ENCODE measurements around the gene RSRC1. TPM values are rescaled to one million over a fixed set of nuclear protein-coding genes. Genes with fewer than 3 reads are reported as not detected.

Gene RSRC1
- total and polyA plus RNA-seq, 2 donors (not counting 1 experiment from before 2014, with no cell fraction given) = 12.6 to 43.1 TPM

DNA sequence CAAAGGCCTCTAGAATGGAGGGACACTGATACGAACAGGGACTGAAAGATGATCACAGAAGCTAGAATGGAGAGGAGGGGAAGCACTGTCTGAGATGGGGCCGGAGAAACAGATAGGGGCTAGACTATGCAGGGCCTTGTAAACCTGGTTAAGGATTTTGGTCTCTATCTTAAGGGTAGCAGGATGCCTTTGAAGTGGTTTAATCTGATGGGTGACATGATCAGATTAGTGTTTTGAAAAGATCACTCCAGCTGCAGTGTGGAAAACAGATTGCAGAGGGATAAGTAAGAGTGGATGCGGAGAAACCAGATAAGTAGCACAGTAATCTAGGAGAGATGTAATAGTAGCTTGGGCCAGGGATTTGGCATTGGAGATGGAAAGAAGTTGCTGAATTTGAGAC lies 108.1 kb downstream of the RSRC1 start:
- no peak overlapping the region for H3K27ac ChIP-seq (ENCODE audit: insufficient read depth, low read length)
- H3K4me3 ChIP-seq (replicated peaks in 1 of 4; ENCODE audit: control extremely low read depth in 1 of 4, insufficient read depth in 1 of 4, low read depth in 3 of 4, low read length in 4 of 4) = no peak overlapping the region
- no peaks in the 10 kb centered on the region for H4K20me1 ChIP-seq (ENCODE audit: control insufficient read depth, extremely low read depth, insufficient read depth, low read length)
- no peaks in the 10 kb centered on the region for H3K36me3 ChIP-seq (ENCODE audit: control insufficient read depth, insufficient read depth, low read length)
- H3K27me3 ChIP-seq (ENCODE audit: control insufficient read depth, insufficient read depth, low read length) = no peaks in the 10 kb centered on the region
- H3K4me2 ChIP-seq (ENCODE audit: extremely low read depth, insufficient read depth, low read length) = no peak overlapping the region
- no peaks in the 10 kb centered on the region for H3K4me1 ChIP-seq (ENCODE audit: control insufficient read depth, extremely low read depth, insufficient read depth, low read length)
- H3K79me2 ChIP-seq (ENCODE audit: control insufficient read depth, insufficient read depth, low read length) = no peaks in the 10 kb centered on the region
- no peak overlapping the region for H2AFZ ChIP-seq (ENCODE audit: low read length)
- TF ChIP-seq, protein P1, sequence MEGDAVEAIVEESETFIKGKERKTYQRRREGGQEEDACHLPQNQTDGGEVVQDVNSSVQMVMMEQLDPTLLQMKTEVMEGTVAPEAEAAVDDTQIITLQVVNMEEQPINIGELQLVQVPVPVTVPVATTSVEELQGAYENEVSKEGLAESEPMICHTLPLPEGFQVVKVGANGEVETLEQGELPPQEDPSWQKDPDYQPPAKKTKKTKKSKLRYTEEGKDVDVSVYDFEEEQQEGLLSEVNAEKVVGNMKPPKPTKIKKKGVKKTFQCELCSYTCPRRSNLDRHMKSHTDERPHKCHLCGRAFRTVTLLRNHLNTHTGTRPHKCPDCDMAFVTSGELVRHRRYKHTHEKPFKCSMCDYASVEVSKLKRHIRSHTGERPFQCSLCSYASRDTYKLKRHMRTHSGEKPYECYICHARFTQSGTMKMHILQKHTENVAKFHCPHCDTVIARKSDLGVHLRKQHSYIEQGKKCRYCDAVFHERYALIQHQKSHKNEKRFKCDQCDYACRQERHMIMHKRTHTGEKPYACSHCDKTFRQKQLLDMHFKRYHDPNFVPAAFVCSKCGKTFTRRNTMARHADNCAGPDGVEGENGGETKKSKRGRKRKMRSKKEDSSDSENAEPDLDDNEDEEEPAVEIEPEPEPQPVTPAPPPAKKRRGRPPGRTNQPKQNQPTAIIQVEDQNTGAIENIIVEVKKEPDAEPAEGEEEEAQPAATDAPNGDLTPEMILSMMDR (conservative IDR thresholded peaks at IDR 0.05 in 1 of 2, IDR thresholded peaks at IDR 0.05 in 1 of 2; ENCODE audit: low read depth in 1 of 2, low read length in 2 of 2) = no peak
- no peak for TF ChIP-seq EZH2 (IDR thresholded peaks at IDR 0.05; ENCODE audit: low read length, missing control alignments)
- DNase-seq (ENCODE audit: low read depth in 2 of 2) = no peak
- no peaks in the 10 kb centered on the region for H3K9me3 ChIP-seq (ENCODE audit: control insufficient read depth, insufficient read depth, low read depth, low read length)
- H3K9ac ChIP-seq (ENCODE audit: insufficient read depth, low read length) = no peak overlapping the region

GRCh38 chr3:158220575-158220974 lies 110.7 kb downstream of the RSRC1 start:
- Histone ChIP-seq H2AFZ (ENCODE audit: low read length) (no peak overlapping the region), H3K4me3 (replicated peaks in 1 of 4; ENCODE audit: control extremely low read depth in 1 of 4, insufficient read depth in 1 of 4, low read depth in 3 of 4, low read length in 4 of 4) (no peak overlapping the region), H3K4me2 (ENCODE audit: extremely low read depth, insufficient read depth, low read length) (no peak overlapping the region), H3K27ac (ENCODE audit: insufficient read depth, low read length) (no peak overlapping the region), H3K9ac (ENCODE audit: insufficient read depth, low read length) (no peak overlapping the region), H3K4me1 (ENCODE audit: control insufficient read depth, extremely low read depth, insufficient read depth, low read length) (no peaks in the 10 kb centered on the region), H4K20me1 (ENCODE audit: control insufficient read depth, extremely low read depth, insufficient read depth, low read length) (no peaks in the 10 kb centered on the region), H3K36me3 (ENCODE audit: control insufficient read depth, insufficient read depth, low read length) (no peaks in the 10 kb centered on the region), H3K9me3 (ENCODE audit: control insufficient read depth, insufficient read depth, low read depth, low read length) (no peaks in the 10 kb centered on the region), H3K27me3 (ENCODE audit: control insufficient read depth, insufficient read depth, low read length) (no peaks in the 10 kb centered on the region), H3K79me2 (ENCODE audit: control insufficient read depth, insufficient read depth, low read length) (no peaks in the 10 kb centered on the region)
- DNase-seq (ENCODE audit: low read depth in 2 of 2) = no peak
- TF ChIP-seq EZH2 (IDR thresholded peaks at IDR 0.05; ENCODE audit: low read length, missing control alignments) = no peak
- TF ChIP-seq, protein P1 (conservative IDR thresholded peaks at IDR 0.05 in 1 of 2, IDR thresholded peaks at IDR 0.05 in 1 of 2; ENCODE audit: low read depth in 1 of 2, low read length in 2 of 2) = no peak

- H3K9me3 ChIP-seq (ENCODE audit: control insufficient read depth, insufficient read depth, low read depth, low read length) = no peaks in the 10 kb centered on the region
- H3K4me2 ChIP-seq (ENCODE audit: extremely low read depth, insufficient read depth, low read length) = no peak overlapping the region
- no peak overlapping the region for H3K4me3 ChIP-seq (replicated peaks in 1 of 4; ENCODE audit: control extremely low read depth in 1 of 4, insufficient read depth in 1 of 4, low read depth in 3 of 4, low read length in 4 of 4)
- H3K9ac ChIP-seq (ENCODE audit: insufficient read depth, low read length) = no peak overlapping the region
- TF ChIP-seq, protein P1 (conservative IDR thresholded peaks at IDR 0.05 in 1 of 2, IDR thresholded peaks at IDR 0.05 in 1 of 2; ENCODE audit: low read depth in 1 of 2, low read length in 2 of 2) = no peak
- no peak for TF ChIP-seq EZH2 (IDR thresholded peaks at IDR 0.05; ENCODE audit: low read length, missing control alignments)
- H3K79me2 ChIP-seq (ENCODE audit: control insufficient read depth, insufficient read depth, low read length) = no peaks in the 10 kb centered on the region
- no peak overlapping the region for H2AFZ ChIP-seq (ENCODE audit: low read length)
- H3K27me3 ChIP-seq (ENCODE audit: control insufficient read depth, insufficient read depth, low read length) = no peaks in the 10 kb centered on the region
- H3K36me3 ChIP-seq (ENCODE audit: control insufficient read depth, insufficient read depth, low read length) = no peaks in the 10 kb centered on the region
- H3K4me1 ChIP-seq (ENCODE audit: control insufficient read depth, extremely low read depth, insufficient read depth, low read length) = no peaks in the 10 kb centered on the region
- DNase-seq (ENCODE audit: low read depth in 2 of 2) = peak in 1 of 2 donors; percentile 28
- H3K27ac ChIP-seq (ENCODE audit: insufficient read depth, low read length) = no peak overlapping the region
- no peaks in the 10 kb centered on the region for H4K20me1 ChIP-seq (ENCODE audit: control insufficient read depth, extremely low read depth, insufficient read depth, low read length)
These were observed 111.5 kb downstream of the RSRC1 start for GRCh38 chr3:158221426-158221825.
